Activated B cell treated with CpG ODN at 0.5 μM for 24 hours (primary cell): ENCODE measurements around the gene MRPL21. TPM values are rescaled to one million over a fixed set of nuclear protein-coding genes. Genes with fewer than 3 reads are reported as not detected.
A peak's percentile ranks its signal among the peaks of the same experiment; 100 is the strongest.

Source experiments
- ATAC-seq: fragments of 200-7000 bp; cut with Tn5 transposase; one replicate; pipeline ENCODE4 v1.10.0; 2021; ENCODE audit warnings: low read depth, mild to moderate bottlenecking, moderate library complexity
- CTCF ChIA-PET: fragments of 350-600 bp; sonication (Branson Sonifier 250); formaldehyde crosslinking; loops from one replicate; lab custom pipeline; 2021; ENCODE audit warnings: antibody characterized with exemption; lab: Charles Lee
- POLR2A ChIA-PET: fragments of 350-600 bp; sonication (Branson Sonifier 250); formaldehyde crosslinking; loops from one replicate; lab custom pipeline; 2021; ENCODE audit warnings: antibody characterized with exemption; lab: Charles Lee
- DNase-seq: peaks from one replicate; pipeline ENCODE4 v3.0.0; 2022
- H3K27ac Mint-ChIP-seq: one replicate; pipeline ENCODE4 v1.8.0; 2020; ENCODE audit warnings: mixed read lengths
- H3K27me3 Mint-ChIP-seq: one replicate; pipeline ENCODE4 v1.8.0; 2021; ENCODE audit warnings: mixed read lengths
- H3K36me3 Mint-ChIP-seq: one replicate; pipeline ENCODE4 v1.8.0; 2021; ENCODE audit warnings: low read depth, mixed read lengths
- H3K4me1 Mint-ChIP-seq: one replicate; pipeline ENCODE4 v1.8.0; 2021; ENCODE audit warnings: mixed read lengths
- H3K4me3 Mint-ChIP-seq: one replicate; pipeline ENCODE4 v1.8.0; 2020; ENCODE audit warnings: mild to moderate bottlenecking, mixed read lengths
- H3K9me3 Mint-ChIP-seq: one replicate; pipeline ENCODE4 v1.8.0; 2020; ENCODE audit warnings: mixed read lengths
- CTCF ChIP-seq: fragments of 200-600 bp; IDR thresholded peaks from one replicate; pipeline ENCODE4 v1.8.0; 2022; ENCODE audit warnings: antibody characterized with exemption, mild to moderate bottlenecking
- intact Hi-C: fragments of 100-400 bp; cut with micrococcal nuclease; formaldehyde crosslinking; loops from one replicate; pipeline ENCODE4 v1.15.1; 2024
- total RNA-seq: library from RNA; stranded (reverse); gene quantifications from 2 replicates; pipeline ENCODE4 v1.2.3, GENCODE V29; 2022

MRPL21 gene
- total RNA-seq, 1 donor from 2014 or later = 49.9 TPM

DNA sequence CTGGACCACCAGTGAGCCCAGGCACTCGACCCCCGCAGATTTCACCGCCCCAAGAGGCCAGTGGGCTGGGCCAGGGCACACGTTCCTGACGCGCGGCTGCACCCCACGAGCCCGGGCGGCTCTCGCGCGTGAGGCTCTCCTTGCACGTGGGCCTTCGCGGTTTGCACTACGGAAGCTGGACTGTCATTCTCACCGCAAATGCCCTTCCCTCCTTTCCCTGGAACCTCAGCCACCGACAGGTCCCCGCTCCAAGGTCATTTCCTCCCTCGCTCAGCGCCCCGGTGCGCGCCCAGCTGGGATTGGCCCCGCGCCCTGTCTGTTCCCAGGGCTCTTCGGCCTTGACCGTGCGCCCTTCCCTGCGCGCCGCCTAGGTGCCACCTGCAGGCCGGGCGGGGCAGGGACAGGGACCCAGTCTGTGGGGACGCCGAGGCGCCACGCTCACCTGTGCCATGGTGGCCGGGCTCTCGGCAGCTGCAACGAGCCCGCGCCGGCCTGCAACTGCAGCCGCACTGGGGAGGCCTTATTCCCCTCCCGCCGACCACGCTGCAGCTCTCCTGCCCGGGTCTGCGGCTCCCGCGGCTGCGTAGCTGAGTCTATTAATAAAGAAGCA, 59.8 kb downstream of the MRPL21 start:
- Mint-ChIP-seq H3K27ac (peak overlapping the region; percentile 83), H3K9me3 (no peaks in the 10 kb centered on the region), H3K27me3 (peaks cover 4% of the 10 kb centered on the region), H3K4me1 (peaks cover 38% of the 10 kb centered on the region), H3K4me3 (peak overlapping the region; percentile 97), H3K36me3 (peaks cover 5% of the 10 kb centered on the region)
- intact Hi-C loops = loop anchor here (1.0 to 10.0 kb wide), 10 partner anchors 47 to 831 kb away; partner anchors contain the start of genes C11orf24, CCND1, LTO1 and TESMIN
- DNase-seq (peak; percentile 75), ATAC-seq (peak; percentile 60)
- TF ChIP-seq CTCF = no peak
- POLR2A ChIA-PET = interaction anchor here (0.6 to 2.8 kb wide), 7 partner anchors 15 to 1388 kb away, joined by 3 to 9 read pairs (median 4); no protein-coding TSS in a partner anchor
- CTCF ChIA-PET = interaction anchor here (0.7 to 4.7 kb wide), 16 partner anchors 10 to 279 kb away, joined by 3 to 41 read pairs (median 4); no protein-coding TSS in a partner anchor

DNA sequence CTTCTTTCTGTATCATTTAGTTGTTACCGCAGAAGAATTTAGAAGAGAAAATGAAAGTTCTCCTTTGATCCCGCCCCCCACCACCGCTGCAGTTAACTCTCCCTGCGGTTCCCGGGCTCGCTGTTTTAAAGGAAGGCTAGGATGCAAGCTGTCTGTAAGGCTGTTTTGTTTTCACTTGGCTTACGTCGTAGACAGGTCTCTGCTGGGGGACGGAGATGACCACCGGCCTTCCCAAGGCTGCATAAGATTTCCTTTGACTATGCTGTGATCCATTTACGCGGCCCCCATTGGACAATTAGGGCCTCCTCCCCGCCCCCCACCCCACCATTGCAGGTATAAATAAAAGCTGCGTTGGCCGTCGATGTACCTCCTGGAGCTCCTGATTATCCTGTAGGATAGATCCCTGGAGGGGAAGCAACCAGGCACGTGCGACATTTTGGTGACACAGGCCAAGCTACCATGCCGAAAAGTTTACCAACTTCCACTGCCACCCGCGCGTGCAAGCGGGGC, 60.5 kb downstream of the MRPL21 start:
- ChIA-PET POLR2A (interaction anchor here (0.6 to 2.8 kb wide), 12 partner anchors 15 to 1388 kb away, joined by 3 to 9 read pairs (median 4); no protein-coding TSS in a partner anchor), CTCF (interaction anchor here (0.7 to 4.7 kb wide), 13 partner anchors 9 to 279 kb away, joined by 3 to 41 read pairs (median 5); no protein-coding TSS in a partner anchor)
- peaks cover 5% of the 10 kb centered on the region for H3K36me3 Mint-ChIP-seq
- peaks cover 43% of the 10 kb centered on the region for H3K4me1 Mint-ChIP-seq
- H3K27ac Mint-ChIP-seq = peak overlapping the region; percentile 83
- H3K27me3 Mint-ChIP-seq = no peaks in the 10 kb centered on the region
- H3K4me3 Mint-ChIP-seq = peak overlapping the region; percentile 97
- ATAC-seq (no peak), DNase-seq (peak; percentile 34)
- H3K9me3 Mint-ChIP-seq = no peaks in the 10 kb centered on the region
- intact Hi-C loops = loop anchor here (1.0 to 10.0 kb wide), 6 partner anchors 46 to 832 kb away; partner anchors contain the start of genes C11orf24, CCND1, LTO1 and TESMIN
- no peak for TF ChIP-seq CTCF

GRCh38 chr11:68842427-68843051, 61.1 kb downstream of the MRPL21 start:
- Mint-ChIP-seq H3K36me3 (peaks cover 5% of the 10 kb centered on the region), H3K4me3 (peak overlapping the region; percentile 97), H3K4me1 (peaks cover 49% of the 10 kb centered on the region), H3K27ac (peak overlapping the region; percentile 83), H3K9me3 (no peaks in the 10 kb centered on the region), H3K27me3 (no peaks in the 10 kb centered on the region)
- ATAC-seq (no peak), DNase-seq (no peak)
- no peak for TF ChIP-seq CTCF
- CTCF ChIA-PET = interaction anchor here (0.9 to 4.7 kb wide), 9 partner anchors 8 to 259 kb away, joined by 4 to 41 read pairs (median 7); no protein-coding TSS in a partner anchor
- POLR2A ChIA-PET = interaction anchor here (0.6 to 2.8 kb wide), 11 partner anchors 14 to 455 kb away, joined by 3 to 9 read pairs (median 5); no protein-coding TSS in a partner anchor
- intact Hi-C loops = loop anchor here (1.0 to 10.0 kb wide), 6 partner anchors 45 to 832 kb away; partner anchors contain the start of genes C11orf24, CCND1, LTO1 and TESMIN

GRCh38 chr11:68841718-68842426, 61.8 kb downstream of the MRPL21 start, which contains the start of gene CPT1A:
CPT1A (minus strand) TSS chr11:68841916; CDS start chr11:68815474, 26,442 bp downstream.
- peak within 1 kb of the TSS; percentile 83 for H3K27ac Mint-ChIP-seq

More at GRCh38 chr11:68841718-68842426, 61.8 kb downstream of the MRPL21 start, which contains the start of gene CPT1A:
- Mint-ChIP-seq H3K36me3 (peaks cover 5% of the 10 kb centered on the region), H3K4me1 (peaks cover 52% of the 10 kb centered on the region), H3K27me3 (no peaks in the 10 kb centered on the region), H3K9me3 (no peaks in the 10 kb centered on the region), H3K4me3 (peak within 1 kb of the TSS; percentile 97)
- DNase-seq (peak; percentile 67), ATAC-seq (peak; percentile 49)
- CTCF ChIA-PET = interaction anchor here (0.9 to 4.7 kb wide), 5 partner anchors 16 to 258 kb away, joined by 4 to 41 read pairs (median 20); no protein-coding TSS in a partner anchor
- POLR2A ChIA-PET = interaction anchor here (0.7 to 2.8 kb wide), 6 partner anchors 13 to 456 kb away, joined by 4 to 9 read pairs (median 8); no protein-coding TSS in a partner anchor
- intact Hi-C loops = loop anchor here (2.0 to 10.0 kb wide), 6 partner anchors 45 to 833 kb away; partner anchors contain the start of genes C11orf24, CCND1, LTO1 and TPCN2
- no peak for TF ChIP-seq CTCF

Other genes starting within 250 kb of the MRPL21 start
- not detected in 2 replicates for gene GAL, start 219.3 kb downstream of the MRPL21 start, total RNA-seq
- 1.8 and 3.0 TPM in 2 replicates for gene TESMIN, start 152.3 kb downstream of the MRPL21 start, total RNA-seq
- gene CPT1A, start 61.9 kb downstream of the MRPL21 start, total RNA-seq = 16.7 and 17.2 TPM in 2 replicates
- gene IGHMBP2, start 59 bp upstream of the MRPL21 start, total RNA-seq = 24.2 and 33.8 TPM in 2 replicates
- gene MRGPRD, start 77.2 kb upstream of the MRPL21 start, total RNA-seq = not detected in 2 replicates
- not detected in 2 replicates for gene MRGPRF, start 109.4 kb upstream of the MRPL21 start, total RNA-seq
- 29.1 and 35.4 TPM in 2 replicates for gene TPCN2, start 145.1 kb upstream of the MRPL21 start, total RNA-seq